GM18909 (cell line): ENCODE results near the gene SPACA5B.
"Not testable (repeated sequence)": the region's sequence is repeated elsewhere in the genome, so short reads cannot be mapped to it uniquely, and the experiment has no call there.

ENCODE experiments used
- ATAC-seq: cut with Tn5 transposase; IDR thresholded peaks from one replicate; pipeline ENCODE4 v1.9.1; 2021; ENCODE audit warnings: mild to moderate bottlenecking; ENCODE audit not compliant: unreplicated experiment, poor library complexity

The SPACA5B gene

DNA sequence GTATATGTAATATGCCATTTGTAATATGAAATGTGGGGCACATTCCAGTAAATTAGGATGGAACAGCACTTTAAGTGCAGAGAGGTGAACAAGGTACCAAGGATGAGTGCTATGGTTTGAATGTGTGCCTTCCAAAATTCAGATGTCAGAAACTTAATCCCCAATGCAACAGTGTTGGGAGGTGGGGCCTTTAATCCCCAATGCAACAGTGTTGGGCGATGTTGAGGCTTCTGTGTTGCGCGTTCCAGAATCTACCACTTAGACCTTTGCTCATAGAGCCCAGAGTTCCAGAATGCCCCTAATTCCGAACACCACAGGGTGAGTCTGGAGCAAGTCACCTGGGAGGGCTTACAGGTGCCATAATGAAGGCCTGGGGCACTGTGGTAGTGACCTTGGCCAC is at the start of gene SPACA5B:
Gene SPACA5B, plus strand, starts transcription at position 301 of the 400 bp plus-strand sequence. Its CDS starts 62 bp downstream, at position 363.
- not testable (repeated sequence) for ATAC-seq

DNA sequence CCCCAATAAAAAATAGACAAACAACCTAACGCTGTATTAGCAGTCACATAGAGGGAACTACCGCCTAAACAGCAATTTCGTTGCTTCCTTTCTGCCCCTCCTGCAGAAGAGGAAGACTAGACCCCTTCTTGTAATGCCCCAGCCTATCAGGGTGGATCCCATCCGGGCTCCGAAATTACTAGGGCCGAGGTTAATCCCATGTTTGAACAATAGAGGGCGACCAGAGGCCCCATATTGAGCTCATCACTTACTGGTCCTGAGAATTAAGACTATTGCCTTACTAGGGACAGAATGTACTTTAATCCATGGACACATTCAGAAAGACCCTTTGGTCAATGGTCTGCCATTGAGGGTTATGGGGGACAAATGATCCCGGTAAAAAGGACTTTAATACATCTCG is 47.2 kb upstream of the SPACA5B start:
- no peak for ATAC-seq

DNA sequence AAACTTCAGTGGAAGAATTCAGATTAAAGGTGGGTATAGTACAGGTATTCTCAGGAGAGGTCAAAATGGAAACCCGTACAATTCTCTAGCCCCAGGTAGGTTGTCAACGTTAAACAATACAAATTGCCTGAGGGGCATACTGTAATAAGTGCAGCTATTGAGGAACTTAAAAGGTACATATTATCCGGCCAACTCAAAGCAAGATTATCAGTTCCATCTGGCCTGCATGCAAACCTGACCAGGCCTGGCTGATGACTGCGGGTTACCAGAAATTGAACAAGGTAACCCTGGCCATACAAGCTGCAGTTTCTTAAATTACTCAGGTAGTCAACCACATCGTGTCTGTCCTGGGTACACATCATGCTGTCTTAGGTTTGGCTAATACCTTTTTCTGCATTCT is 46.7 kb upstream of the SPACA5B start:
- ATAC-seq: no peak

DNA sequence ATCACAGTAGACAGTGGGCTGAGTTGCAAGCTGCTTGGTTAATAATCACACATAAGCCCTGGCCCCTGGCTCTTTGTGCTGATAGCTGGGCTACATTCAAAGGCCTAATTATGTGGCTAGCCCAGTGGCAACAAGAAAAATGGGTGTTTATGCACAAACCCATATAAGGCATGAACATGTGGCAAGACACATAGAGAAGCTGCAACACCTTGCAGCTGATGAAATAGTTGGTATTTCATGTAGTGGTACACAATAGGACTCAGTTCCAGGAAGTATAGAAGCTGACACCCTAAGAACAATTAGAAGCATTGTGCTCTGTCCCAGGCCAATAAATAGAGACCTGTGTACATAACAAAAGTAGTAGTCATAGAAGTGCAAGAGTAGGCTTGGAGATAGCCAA is 44.3 kb upstream of the SPACA5B start:
- no peak for ATAC-seq

DNA sequence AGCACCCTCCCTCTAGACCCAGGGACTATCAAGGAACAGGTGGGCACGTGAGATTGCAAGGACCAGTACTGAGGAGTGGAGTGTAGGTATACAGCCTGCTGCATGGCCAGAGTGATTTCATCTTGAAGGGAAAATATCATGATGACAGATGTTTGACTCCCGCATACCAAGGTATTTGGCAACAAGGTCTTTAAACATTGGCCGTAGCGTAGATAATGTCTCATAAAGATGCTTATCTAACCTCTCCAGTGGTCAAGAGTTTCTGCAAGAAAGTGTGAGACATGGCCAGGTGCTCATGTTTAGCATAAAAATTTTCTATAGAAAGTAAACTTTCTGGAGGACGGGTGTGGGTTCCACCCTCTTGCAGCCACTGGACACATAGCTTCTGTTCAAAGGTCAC is 40.3 kb upstream of the SPACA5B start:
- no peak for ATAC-seq

DNA sequence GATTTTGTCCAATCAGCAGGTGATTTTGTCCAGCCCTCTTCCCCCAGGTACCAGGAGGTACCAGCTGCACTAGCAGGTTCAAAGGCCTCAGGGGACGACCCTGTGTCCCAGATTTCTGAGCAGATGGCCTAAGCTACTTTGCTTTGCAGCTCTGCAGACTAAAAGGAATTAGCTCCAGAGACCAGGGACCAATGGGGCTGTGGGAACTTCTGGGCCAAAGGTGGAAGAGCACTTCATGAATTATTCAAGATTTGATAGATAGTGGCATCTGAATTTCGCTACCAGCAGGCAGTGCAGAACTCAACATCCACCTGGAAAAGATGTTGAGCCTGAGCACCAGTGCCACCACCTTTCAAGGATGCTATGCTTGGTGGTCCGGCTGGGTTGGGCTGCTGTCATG is 37.9 kb upstream of the SPACA5B start:
- not testable (repeated sequence) for ATAC-seq

DNA sequence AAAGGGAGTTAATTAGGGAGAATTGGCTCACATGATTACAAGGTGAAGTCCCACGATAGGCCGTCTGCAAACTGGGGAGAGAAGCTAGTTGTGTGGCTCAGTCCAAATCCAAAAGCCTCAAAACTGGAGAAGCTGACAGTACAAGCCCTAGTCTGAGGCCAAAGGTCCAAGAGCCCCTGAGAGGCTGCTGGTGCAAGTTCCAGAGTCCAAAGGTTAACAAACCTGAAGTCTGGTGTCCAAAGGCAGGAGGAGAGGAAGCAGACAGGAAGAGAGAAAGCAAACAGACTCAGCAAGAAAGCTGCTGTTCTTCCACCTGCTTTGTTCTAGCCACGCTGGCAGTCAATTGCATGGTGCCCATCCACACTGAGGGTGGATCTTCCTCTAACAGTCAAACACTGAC is 29.0 kb upstream of the SPACA5B start:
- no peak for ATAC-seq

DNA sequence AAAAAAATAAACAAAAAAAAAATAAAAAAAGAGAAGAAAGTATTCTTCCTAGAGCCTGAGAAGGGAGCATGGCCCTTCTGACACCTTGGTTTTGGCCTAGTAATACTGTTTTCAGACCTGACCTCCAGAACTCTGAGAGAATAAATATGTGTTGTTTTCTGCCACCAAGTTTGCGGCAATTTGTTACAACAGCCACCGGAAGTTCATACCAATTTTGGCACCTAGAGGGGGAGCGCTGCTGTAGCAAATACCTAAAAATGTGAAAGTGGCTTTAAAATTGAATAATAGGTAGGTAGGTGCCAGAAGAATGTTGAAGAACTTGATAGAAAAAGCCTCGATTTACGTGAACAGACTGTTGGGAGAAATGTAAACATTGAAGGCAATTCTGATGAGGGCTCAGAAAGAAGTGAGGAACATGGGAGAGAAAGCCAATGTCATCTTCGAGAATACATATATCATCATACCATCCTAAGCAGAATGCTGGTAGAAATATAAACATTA is 27.5 kb upstream of the SPACA5B start:
- ATAC-seq: no peak

DNA sequence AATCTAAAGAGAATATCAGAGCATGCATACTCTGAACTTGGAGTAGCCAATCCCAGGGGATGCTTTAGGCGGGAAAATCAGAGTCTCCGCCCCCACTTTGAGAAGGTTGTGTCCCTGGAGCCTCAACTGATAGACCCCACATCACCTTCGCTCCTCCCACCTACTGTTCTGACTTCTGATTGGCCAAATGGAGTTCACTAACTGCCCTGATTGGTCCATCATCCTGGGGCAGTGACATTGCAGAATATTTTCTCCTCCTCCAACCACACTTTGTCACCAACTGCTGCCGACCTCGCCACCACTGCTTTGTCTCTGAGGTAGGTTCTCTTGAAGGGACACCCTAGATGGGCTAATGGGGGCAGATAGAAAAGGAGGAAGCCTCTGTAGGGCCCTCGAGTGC is 22.7 kb upstream of the SPACA5B start:
- no peak for ATAC-seq

DNA sequence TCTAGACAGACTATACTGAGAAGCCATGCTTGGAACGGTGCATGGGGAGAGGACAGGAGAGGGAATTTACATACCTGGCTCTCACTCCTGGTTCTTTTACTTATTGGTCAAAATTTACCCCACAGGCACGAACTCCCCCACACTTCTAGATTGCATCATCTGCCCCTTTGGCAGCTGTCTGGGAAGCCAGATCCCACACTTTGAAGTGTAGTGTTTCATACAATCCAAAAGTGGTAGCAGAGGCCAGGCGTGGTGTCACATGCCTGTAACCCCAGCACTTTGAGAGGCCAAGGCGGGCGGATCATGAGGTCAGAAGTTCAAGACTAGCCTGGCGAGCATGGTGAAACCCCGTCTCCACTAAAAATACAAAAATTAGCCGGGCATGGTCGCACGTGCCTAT is 5.1 kb upstream of the SPACA5B start:
- not testable (repeated sequence) for ATAC-seq

DNA sequence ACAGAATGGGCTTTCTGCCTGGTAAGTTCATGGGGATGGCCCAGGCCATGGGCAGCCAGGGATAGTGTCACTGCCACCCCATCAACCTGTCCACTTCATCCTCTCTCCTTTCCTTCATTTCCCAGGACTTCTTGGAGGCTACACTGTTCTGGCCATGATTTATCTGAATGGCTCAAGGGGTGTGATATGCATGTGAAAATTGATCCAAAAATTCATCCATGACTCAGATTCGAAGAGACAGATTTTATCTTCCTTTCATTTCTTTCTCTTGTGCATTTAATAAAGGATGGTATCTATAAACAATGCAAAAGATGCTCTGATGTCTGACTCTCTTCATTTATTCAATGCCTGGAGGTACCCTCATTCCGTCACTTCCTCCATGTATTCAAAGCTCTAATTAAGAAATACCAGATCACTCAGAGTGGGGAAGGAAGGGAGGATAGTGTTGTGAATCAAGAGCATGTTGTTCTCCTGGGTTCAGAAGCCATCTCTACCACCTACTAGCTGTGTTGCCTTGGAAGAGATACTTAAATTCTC is 1.9 kb downstream of the SPACA5B start:
- ATAC-seq: not testable (repeated sequence)

DNA sequence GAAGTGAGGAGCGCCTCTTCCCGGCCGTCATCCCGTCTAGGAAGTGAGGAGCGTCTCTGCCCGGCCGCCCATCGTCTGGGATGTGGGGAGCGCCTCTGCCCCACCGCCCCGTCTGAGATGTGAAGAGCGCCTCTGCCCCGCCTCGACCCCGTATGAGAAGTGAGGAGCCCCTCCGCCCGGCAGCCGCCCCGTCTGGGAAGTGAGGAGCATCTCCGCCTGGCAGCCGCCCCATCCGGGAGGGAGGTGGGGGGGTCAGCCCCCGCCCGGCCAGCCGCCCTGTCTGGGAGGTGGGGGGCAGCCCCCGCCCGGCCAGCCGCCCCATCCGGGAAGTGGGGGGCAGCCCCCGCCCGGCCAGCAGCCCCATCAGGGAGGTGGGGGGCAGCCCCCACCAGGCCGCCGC is 8.7 kb downstream of the SPACA5B start:
- not testable (repeated sequence) for ATAC-seq

DNA sequence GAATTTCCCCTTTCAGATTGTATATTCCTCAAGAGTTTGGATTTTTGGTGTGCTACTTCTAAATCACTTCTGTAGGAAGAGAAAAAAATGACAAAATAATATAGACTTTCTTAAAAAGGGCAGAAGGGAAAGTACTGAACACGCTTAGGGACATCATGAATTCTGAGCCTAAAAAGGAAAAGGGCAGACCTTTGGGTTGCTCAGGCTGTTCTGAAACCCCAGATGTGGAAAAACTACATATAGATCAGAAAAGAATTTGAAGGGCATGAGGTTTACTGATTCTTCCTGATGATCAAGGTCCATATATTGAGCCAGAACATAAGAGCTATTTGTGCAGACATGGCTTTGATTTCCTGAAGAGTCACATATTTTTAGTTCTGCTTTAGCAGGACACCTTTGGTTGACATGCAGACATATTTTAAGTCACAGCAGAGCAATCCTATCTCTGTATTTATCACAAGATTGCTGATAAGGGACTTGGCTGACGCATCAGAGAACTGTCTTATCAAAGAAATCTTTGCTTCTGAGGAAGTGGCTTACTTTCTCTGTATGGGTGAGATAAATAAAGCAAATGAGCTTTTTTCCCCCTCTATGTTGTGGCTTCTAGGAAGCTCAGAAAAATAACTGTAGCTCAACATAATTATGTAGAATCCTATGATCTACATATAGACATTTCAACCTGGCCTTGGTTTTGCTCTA is 11.5 kb downstream of the SPACA5B start:
- not testable (repeated sequence) for ATAC-seq

DNA sequence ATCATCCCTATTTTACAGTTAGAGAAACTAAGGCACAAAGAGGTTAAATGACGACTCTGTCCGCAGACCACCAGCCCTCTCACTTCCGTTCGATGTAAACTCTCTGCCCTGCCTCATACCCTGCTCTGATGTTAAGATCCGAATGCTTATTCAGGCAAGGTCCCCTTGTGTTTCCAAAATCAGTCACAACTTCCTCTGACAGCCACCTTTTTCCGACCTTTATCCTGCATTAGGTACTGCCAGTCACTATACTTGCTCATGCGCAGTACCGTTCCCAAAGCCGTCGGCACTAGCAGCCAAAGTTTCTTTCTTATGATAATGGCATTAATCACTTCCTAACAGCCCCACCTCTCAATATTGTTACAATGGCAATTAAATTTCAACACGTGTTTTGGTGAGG is 12.3 kb downstream of the SPACA5B start:
- ATAC-seq: not testable (repeated sequence)

DNA sequence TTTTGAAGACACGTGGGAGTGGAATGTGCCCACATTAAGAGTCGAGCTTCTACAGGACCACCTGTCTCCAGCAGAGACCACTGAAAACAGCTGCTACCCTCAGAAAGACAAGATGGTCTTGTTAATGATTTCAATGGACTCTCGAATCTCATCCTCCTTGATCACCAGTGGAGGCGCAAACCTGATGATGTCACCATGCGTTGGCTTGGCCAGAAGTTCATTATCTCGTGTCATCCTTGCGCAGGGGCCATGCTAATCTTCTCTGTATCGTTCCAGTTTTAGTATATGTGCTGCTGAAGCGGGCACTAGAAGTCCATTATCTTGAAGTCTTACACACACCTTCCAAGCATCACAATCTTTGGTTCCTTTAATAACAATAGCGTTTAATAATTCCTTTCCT is 23.3 kb downstream of the SPACA5B start:
- ATAC-seq: no peak

DNA sequence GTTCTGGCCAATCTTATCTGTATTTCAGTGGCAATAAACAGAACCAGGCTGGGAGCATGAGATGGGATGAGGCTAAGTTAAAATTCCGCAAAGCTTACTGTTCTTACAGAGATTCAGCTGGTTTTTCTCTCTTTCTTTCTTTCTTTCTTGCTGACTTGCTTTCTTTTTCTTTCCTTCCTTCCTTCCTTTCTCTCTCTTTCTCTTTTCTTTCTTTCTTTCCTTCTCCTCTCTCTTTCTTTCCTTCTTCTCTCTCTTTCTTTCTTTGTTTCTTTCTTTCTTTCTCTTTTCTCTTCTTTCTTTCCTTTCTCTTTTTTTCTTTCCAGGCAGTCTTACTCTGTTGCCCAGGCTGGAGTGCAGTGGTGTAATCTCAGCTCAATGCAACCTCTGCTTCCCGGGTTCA is 24.4 kb downstream of the SPACA5B start:
- no peak for ATAC-seq

DNA sequence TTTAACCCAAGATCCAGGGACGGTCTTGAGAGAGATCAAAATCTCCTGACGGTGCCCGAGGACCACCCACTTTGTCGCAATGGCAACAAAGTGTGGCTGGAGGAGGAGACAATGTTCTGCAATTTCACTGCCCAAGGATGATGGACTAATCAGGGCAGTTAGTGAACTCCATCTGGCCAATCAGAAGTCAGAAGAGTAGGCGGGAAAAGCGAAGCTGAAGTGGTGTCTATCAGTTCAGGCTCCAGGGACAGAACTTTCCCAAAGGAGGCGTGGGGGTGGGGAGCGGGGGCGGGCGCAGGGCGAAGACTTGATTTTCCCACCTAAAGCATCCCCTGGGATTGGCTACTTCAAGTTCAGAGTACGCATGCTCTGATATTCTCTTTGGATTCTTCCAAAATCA is 25.6 kb downstream of the SPACA5B start:
- no peak for ATAC-seq

DNA sequence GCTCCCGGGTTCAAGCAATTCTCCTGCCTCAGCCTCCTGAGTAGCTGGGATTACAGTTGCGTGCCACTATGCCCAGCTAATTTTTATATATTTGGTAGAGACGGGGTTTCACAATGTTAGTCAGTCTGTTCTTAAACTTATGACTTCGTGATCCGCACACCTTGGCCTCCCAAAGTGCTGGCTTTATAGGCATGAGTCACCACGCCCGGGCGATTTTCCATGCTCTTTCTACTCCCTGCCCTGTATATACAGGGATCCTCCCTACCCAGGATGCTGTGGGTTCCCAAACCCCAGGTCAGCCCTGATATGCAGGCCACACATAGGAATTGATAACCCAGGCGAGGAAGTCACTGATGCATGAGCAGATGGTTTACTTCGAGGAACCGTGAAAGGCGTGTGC is 34.8 kb downstream of the SPACA5B start:
- no peak for ATAC-seq

DNA sequence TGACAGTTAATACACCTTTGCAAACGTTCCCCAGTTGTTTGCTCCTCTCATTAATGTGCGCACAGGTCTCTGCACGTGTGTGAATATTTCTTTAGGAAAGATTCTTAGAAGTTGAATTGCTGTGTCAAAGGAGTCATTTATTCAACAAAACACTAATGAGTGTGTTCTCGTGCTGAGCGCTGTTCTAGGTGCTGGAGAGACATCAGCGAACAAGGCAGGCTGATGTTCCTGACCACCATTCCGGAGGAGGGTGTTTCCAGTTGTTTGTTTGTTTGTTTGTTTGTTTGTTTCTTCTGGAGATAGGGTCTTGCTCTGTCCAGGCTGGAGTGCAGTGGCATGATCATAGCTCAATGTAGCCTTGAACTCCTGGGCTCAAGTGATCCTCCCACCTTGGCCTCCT is 35.9 kb downstream of the SPACA5B start:
- ATAC-seq: not testable (repeated sequence)

DNA sequence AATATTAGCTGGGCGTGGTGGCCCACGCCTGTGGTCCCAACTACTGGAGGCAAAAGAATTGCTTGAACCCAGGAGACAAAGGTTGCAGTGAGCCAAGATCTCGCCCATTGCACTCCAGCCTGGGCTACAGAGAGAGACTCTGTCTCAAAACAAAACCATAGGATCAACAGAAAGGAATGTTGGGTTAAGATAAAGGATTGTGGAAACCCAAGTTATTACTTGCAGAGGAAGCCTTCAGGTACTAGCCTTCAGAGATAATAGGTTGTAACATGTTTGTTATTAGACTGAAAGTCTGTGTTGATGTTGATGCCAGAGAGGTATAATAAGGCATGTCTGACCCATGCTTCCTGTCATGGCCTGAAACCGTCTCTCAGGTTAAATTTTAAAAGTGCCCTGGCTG is 49.3 kb downstream of the SPACA5B start:
- no peak for ATAC-seq

DNA sequence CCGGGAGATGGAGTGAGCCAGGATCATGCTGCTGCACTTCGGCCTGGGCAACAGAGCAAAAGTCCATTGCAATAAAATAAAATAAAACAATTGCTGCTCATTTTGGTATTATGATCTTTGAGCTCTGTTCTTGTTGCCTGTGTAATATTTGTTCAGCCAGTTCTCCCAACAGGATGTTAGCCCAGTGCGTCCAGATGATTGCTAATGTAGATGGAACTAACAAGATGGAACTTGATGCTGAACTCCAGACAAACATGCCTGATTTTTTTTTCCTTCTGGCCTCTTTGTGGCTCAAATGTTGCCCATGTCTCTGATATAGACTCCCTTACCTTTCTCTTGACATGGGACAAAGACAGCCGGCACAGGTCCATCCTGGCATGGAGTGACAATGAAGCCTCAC is 50.4 kb downstream of the SPACA5B start:
- no peak for ATAC-seq

DNA sequence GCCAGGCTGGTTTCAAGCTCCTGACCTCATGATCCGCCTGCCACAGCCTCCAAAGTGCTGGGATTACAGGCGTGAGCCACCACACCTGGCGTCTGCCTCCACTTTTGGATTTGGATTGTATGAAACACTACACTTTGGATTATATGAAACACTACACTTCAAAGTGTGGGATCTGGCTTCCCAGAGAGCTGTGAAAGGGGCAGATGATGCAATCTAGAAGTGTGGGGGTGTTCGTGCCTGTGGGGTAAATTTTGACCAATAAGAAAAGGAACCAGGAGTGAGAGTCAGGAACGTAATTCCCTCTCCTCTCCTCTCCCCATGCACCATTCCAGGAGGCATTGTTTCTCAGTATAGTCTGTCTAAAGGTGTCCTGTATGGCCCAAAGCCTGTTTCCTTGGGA is 51.5 kb downstream of the SPACA5B start:
- ATAC-seq: not testable (repeated sequence)
